Skeletal muscle satellite cell (primary cell): Measurements from ENCODE around the gene DPH6.

Source experiments
- H3K27me3 ChIP-seq: 2 replicates; pipeline ENCODE4 v1.7.0; 2013; ENCODE audit warnings: low read length; ENCODE audit not compliant: control insufficient read depth, insufficient read depth
- H3K36me3 ChIP-seq: 2 replicates; pipeline ENCODE4 v1.7.0; 2013; ENCODE audit warnings: mild to moderate bottlenecking, control low read depth, low read length; ENCODE audit not compliant: insufficient read depth
- H3K4me1 ChIP-seq: 2 replicates; pipeline ENCODE4 v1.7.0; 2013; ENCODE audit warnings: low read length; ENCODE audit not compliant: control insufficient read depth, insufficient read depth
- H3K4me2 ChIP-seq: 2 replicates; pipeline ENCODE4 v1.7.0; 2013; ENCODE audit warnings: mild to moderate bottlenecking, low read length
- H3K4me3 ChIP-seq: 2 replicates; pipeline ENCODE4 v1.7.0; 2013; ENCODE audit warnings: low read length
- H3K9ac ChIP-seq: 2 replicates; pipeline ENCODE4 v1.7.0; 2013; ENCODE audit warnings: mild to moderate bottlenecking, low read depth, low read length, moderate library complexity
- H3K9me3 ChIP-seq: replicated peaks from 2 replicates; pipeline ENCODE4 v1.7.0; 2013; ENCODE audit warnings: mild to moderate bottlenecking, control low read depth, low read length

The DPH6 gene

GRCh38 chr15:35505809-35506208 lies 40.2 kb downstream of the DPH6 start:
- no peaks in the 10 kb centered on the region for H3K9me3 ChIP-seq
- no peak overlapping the region for H3K9ac ChIP-seq
- no peak overlapping the region for H3K4me2 ChIP-seq
- no peaks in the 10 kb centered on the region for H3K27me3 ChIP-seq
- H3K4me1 ChIP-seq, result no peaks in the 10 kb centered on the region
- no peaks in the 10 kb centered on the region for H3K36me3 ChIP-seq
- no peak overlapping the region for H3K4me3 ChIP-seq

GRCh38 chr15:35505141-35505540 lies 40.8 kb downstream of the DPH6 start:
- Histone ChIP-seq H3K9ac (no peak overlapping the region), H3K4me1 (no peaks in the 10 kb centered on the region), H3K4me2 (no peak overlapping the region), H3K4me3 (no peak overlapping the region), H3K36me3 (no peaks in the 10 kb centered on the region), H3K27me3 (no peaks in the 10 kb centered on the region), H3K9me3 (no peaks in the 10 kb centered on the region)

GRCh38 chr15:35499723-35500122 lies 46.2 kb downstream of the DPH6 start:
- H3K27me3 ChIP-seq, result no peaks in the 10 kb centered on the region
- H3K4me2 ChIP-seq, result no peak overlapping the region
- no peak overlapping the region for H3K9ac ChIP-seq
- no peaks in the 10 kb centered on the region for H3K9me3 ChIP-seq
- no peaks in the 10 kb centered on the region for H3K36me3 ChIP-seq
- no peak overlapping the region for H3K4me3 ChIP-seq
- H3K4me1 ChIP-seq, result peaks cover 4% of the 10 kb centered on the region

GRCh38 chr15:35496585-35496984 lies 49.4 kb downstream of the DPH6 start:
- Histone ChIP-seq H3K4me2 (no peak overlapping the region), H3K9ac (no peak overlapping the region), H3K27me3 (no peaks in the 10 kb centered on the region)

GRCh38 chr15:35495080-35495479 lies 50.9 kb downstream of the DPH6 start:
- Histone ChIP-seq H3K36me3 (no peaks in the 10 kb centered on the region), H3K9ac (no peak overlapping the region), H3K4me3 (no peak overlapping the region), H3K9me3 (no peaks in the 10 kb centered on the region), H3K4me2 (no peak overlapping the region), H3K4me1 (peaks cover 4% of the 10 kb centered on the region), H3K27me3 (no peaks in the 10 kb centered on the region)

More at GRCh38 chr15:35496585-35496984, 49.4 kb downstream of the DPH6 start:
- Histone ChIP-seq H3K36me3 (no peaks in the 10 kb centered on the region), H3K9me3 (no peaks in the 10 kb centered on the region), H3K4me1 (peaks cover 4% of the 10 kb centered on the region), H3K4me3 (no peak overlapping the region)

GRCh38 chr15:35491999-35492398 lies 54.0 kb downstream of the DPH6 start:
- no peak overlapping the region for H3K4me2 ChIP-seq
- H3K36me3 ChIP-seq, result no peaks in the 10 kb centered on the region
- no peaks in the 10 kb centered on the region for H3K9me3 ChIP-seq
- no peak overlapping the region for H3K4me3 ChIP-seq
- no peak overlapping the region for H3K9ac ChIP-seq
- H3K27me3 ChIP-seq, result no peaks in the 10 kb centered on the region
- H3K4me1 ChIP-seq, result peaks cover 4% of the 10 kb centered on the region

GRCh38 chr15:35491173-35491572 lies 54.8 kb downstream of the DPH6 start:
- H3K4me1 ChIP-seq, result peaks cover 4% of the 10 kb centered on the region
- H3K27me3 ChIP-seq, result no peaks in the 10 kb centered on the region
- no peaks in the 10 kb centered on the region for H3K9me3 ChIP-seq
- no peak overlapping the region for H3K9ac ChIP-seq
- no peaks in the 10 kb centered on the region for H3K36me3 ChIP-seq
- H3K4me2 ChIP-seq, result no peak overlapping the region
- no peak overlapping the region for H3K4me3 ChIP-seq

- Histone ChIP-seq H3K9me3 (no peaks in the 10 kb centered on the region), H3K9ac (no peak overlapping the region), H3K36me3 (no peaks in the 10 kb centered on the region), H3K4me1 (peaks cover 3% of the 10 kb centered on the region), H3K4me2 (no peak overlapping the region), H3K4me3 (no peak overlapping the region), H3K27me3 (no peaks in the 10 kb centered on the region)
Observed at GRCh38 chr15:35490511-35490910, 55.5 kb downstream of the DPH6 start.

- H3K4me1 ChIP-seq, result no peaks in the 10 kb centered on the region
- no peak overlapping the region for H3K9ac ChIP-seq
- no peak overlapping the region for H3K4me3 ChIP-seq
- H3K9me3 ChIP-seq, result no peaks in the 10 kb centered on the region
- no peaks in the 10 kb centered on the region for H3K36me3 ChIP-seq
- no peaks in the 10 kb centered on the region for H3K27me3 ChIP-seq
- no peak overlapping the region for H3K4me2 ChIP-seq
Observed at GRCh38 chr15:35487417-35487816, 58.5 kb downstream of the DPH6 start.

- Histone ChIP-seq H3K4me2 (no peak overlapping the region), H3K4me3 (no peak overlapping the region), H3K9ac (no peak overlapping the region), H3K27me3 (no peaks in the 10 kb centered on the region), H3K4me1 (peaks cover 3% of the 10 kb centered on the region), H3K36me3 (no peaks in the 10 kb centered on the region), H3K9me3 (no peaks in the 10 kb centered on the region)
Observed at GRCh38 chr15:35486296-35486695, 59.7 kb downstream of the DPH6 start.

- Histone ChIP-seq H3K9ac (no peak overlapping the region), H3K36me3 (no peaks in the 10 kb centered on the region), H3K4me2 (no peak overlapping the region), H3K9me3 (no peaks in the 10 kb centered on the region), H3K4me1 (peaks cover 3% of the 10 kb centered on the region), H3K27me3 (no peaks in the 10 kb centered on the region), H3K4me3 (no peak overlapping the region)
Observed at GRCh38 chr15:35485411-35485810, 60.6 kb downstream of the DPH6 start.

GRCh38 chr15:35484231-35484945 lies 61.6 kb downstream of the DPH6 start:
- Histone ChIP-seq H3K9me3 (no peaks in the 10 kb centered on the region), H3K27me3 (no peaks in the 10 kb centered on the region), H3K9ac (no peak overlapping the region), H3K4me2 (no peak overlapping the region), H3K4me1 (peaks cover 3% of the 10 kb centered on the region), H3K4me3 (no peak overlapping the region), H3K36me3 (no peaks in the 10 kb centered on the region)
